ENCODE data around the gene NDOR1.

NDOR1 gene

DNA sequence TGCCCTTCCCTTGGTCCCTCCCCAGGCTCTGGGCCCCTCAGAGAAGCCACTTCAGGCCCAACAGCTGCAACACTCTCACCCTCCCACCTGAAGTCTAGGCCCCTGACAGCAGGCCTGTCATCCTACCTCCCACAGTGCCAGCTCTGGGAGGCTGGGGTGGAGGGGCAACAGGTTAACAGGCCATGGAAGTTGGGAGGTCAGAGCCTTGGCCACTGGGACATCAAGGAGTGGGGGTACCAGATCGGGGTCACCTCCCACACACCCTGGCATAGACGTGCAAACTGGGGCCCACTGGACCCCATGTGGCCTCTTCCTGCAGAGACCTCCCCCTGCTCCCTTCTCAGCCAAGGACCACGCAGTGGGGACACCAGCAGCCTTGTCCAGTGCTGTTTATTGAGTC, 14.3 kb upstream of the NDOR1 start:
- ChIA-PET CTCF (interaction anchor here (0.6 to 4.5 kb wide), 4 partner anchors 19 to 45 kb away, joined by 3 to 37 read pairs (median 13); partner anchors contain the start of gene RNF224), POLR2A (ENCODE audit: low non-redundant PET) (interaction anchor here (0.6 kb wide), 1 partner anchor 36 kb away, joined by 6 read pairs; the partner anchor contains the start of gene RNF224)
- DNase-seq (ENCODE audit: low spot score): no peak
- H3K27ac ChIP-seq: peak overlapping the region; percentile 99
- TF ChIP-seq, protein P1, sequence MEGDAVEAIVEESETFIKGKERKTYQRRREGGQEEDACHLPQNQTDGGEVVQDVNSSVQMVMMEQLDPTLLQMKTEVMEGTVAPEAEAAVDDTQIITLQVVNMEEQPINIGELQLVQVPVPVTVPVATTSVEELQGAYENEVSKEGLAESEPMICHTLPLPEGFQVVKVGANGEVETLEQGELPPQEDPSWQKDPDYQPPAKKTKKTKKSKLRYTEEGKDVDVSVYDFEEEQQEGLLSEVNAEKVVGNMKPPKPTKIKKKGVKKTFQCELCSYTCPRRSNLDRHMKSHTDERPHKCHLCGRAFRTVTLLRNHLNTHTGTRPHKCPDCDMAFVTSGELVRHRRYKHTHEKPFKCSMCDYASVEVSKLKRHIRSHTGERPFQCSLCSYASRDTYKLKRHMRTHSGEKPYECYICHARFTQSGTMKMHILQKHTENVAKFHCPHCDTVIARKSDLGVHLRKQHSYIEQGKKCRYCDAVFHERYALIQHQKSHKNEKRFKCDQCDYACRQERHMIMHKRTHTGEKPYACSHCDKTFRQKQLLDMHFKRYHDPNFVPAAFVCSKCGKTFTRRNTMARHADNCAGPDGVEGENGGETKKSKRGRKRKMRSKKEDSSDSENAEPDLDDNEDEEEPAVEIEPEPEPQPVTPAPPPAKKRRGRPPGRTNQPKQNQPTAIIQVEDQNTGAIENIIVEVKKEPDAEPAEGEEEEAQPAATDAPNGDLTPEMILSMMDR (conservative IDR thresholded peaks at IDR 0.05; ENCODE audit: low read depth): no peak

DNA sequence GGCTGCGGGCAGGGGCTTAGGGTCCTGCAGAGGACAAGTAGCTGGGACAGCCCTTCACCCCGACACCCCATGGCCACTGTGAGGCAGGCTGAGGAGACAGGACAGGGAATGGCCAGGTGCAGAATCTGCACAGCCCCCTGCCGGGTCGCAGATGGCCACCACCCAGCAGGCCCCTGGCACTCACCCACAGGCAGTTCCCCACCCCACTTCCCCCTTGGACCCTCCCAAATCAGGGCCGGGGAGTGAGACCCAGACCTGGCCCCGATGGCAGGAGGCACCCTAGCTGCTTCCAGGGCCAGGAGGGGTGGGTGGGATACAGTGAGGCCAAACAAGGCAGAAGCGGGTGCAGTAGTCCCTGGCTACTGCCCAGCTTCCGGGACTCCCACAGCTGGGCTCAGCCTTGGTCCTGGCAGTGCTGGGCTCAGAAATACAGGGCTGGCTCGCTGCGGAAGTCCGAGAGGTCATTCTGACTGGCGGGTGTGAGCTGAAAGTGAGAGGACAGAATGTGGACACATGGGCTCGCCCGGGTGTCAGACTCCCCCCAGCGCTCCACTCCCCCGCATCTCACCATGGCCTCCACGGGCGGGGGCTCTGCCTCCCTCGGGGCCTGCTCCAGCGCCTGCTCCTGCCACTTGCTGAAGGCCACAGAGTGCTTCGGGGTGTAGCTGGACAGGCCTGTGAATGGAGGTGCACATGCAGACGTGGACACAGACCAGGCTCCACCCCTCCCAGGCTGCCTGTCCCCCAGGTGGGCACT, 13.6 kb upstream of the NDOR1 start:
- DNase-seq (ENCODE audit: low spot score): no peak
- peak overlapping the region; percentile 99 for H3K27ac ChIP-seq
- TF ChIP-seq, protein P1 (conservative IDR thresholded peaks at IDR 0.05; ENCODE audit: low read depth): no peak
- ChIA-PET CTCF (interaction anchor here (0.5 to 3.4 kb wide), 5 partner anchors 24 to 118 kb away, joined by 3 to 22 read pairs (median 5); no protein-coding TSS in a partner anchor), POLR2A (ENCODE audit: low non-redundant PET) (interaction anchor here (0.6 kb wide), 1 partner anchor 35 kb away, joined by 6 read pairs; the partner anchor contains the start of gene RNF224)

DNA sequence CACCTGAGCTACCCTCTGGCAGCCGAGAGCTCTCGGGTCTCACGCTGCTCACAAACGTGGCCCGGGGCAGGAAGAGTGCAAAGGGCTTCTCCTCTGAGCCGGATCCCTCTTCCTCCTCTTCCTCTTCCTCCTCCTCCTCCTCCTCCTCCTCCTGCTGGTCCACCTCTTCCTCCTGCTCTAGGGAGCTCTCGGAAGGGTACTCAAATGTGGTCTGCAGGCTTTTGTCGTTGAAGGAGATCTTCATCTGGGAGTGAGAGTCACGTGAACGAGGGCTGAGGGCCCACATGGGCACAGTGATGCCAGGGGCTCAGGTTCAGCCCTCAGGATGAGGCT, 13.1 kb upstream of the NDOR1 start:
- POLR2A ChIA-PET (ENCODE audit: low non-redundant PET): no interaction called here
- CTCF ChIA-PET: interaction anchor here (0.5 to 2.2 kb wide), 7 partner anchors 16 to 118 kb away, joined by 3 to 12 read pairs (median 4); partner anchors contain the start of gene RNF224
- TF ChIP-seq, protein P1 (conservative IDR thresholded peaks at IDR 0.05; ENCODE audit: low read depth): no peak
- H3K27ac ChIP-seq: peak overlapping the region; percentile 99
- no peak for DNase-seq (ENCODE audit: low spot score)

GRCh38 chr9:137192859-137193258, 12.6 kb upstream of the NDOR1 start:
- no peak for DNase-seq (ENCODE audit: low spot score)
- H3K27ac ChIP-seq: peak overlapping the region; percentile 99
- POLR2A ChIA-PET (ENCODE audit: low non-redundant PET): no interaction called here
- TF ChIP-seq, protein P1 (conservative IDR thresholded peaks at IDR 0.05; ENCODE audit: low read depth): no peak
- CTCF ChIA-PET: interaction anchor here (0.6 to 2.2 kb wide), 7 partner anchors 16 to 147 kb away, joined by 3 to 12 read pairs (median 5); partner anchors contain the start of genes NPDC1 and RNF224

DNA sequence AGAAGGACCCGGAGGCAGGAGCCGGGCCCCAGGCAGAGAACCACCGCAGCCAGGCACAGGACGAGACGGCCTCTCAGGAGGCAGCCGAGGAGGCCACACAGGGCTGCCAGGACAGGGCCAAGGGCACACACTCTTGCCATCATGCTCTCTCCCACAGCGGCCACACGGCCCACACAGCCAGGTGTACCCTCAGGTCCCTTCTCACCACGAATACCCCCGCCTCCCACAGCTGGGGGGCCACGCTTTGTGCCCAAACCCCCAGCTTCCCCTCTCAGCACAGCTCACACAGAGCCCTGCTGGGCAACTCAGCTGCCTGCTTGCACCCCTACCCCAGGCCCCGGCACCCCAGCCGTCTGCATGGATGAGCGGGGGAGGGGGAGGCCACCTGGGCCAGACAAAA, 11.7 kb upstream of the NDOR1 start:
- ChIA-PET POLR2A (ENCODE audit: low non-redundant PET) (no interaction called here), CTCF (interaction anchor here (0.7 to 2.2 kb wide), 6 partner anchors 17 to 148 kb away, joined by 3 to 12 read pairs (median 4); partner anchors contain the start of genes NPDC1 and RNF224)
- TF ChIP-seq, protein P1 (conservative IDR thresholded peaks at IDR 0.05; ENCODE audit: low read depth): no peak
- DNase-seq (ENCODE audit: low spot score): no peak
- peak overlapping the region; percentile 99 for H3K27ac ChIP-seq

DNA sequence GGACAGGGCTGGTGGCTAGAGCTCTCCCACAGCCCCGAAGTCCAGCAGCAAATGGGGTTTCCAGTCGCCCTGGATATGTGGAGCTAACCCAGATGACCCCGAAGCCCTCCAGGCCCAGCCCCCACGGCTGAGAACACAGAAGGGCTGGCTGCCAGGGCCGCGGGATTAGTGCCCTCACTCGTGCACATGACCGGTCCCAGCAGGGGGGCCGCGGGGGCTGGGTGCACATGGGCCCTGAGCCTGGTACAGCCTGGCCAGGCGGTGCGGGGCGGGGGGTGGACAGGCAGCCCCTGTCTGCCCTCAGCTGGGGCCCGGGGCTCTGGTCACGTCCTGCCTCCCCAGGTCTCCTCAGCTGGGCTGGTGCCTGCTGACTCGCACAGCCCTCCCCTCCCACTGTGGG, 11.1 kb upstream of the NDOR1 start:
- ChIA-PET CTCF (interaction anchor here (0.8 to 1.5 kb wide), 4 partner anchors 18 to 74 kb away, joined by 3 to 7 read pairs (median 4); partner anchors contain the start of gene RNF224), POLR2A (ENCODE audit: low non-redundant PET) (interaction anchor here (0.7 to 1.3 kb wide), 5 partner anchors 11 to 107 kb away, joined by 3 read pairs; partner anchors contain the start of genes NDOR1, RNF208 and TMEM203)
- TF ChIP-seq, protein P1 (conservative IDR thresholded peaks at IDR 0.05; ENCODE audit: low read depth): no peak
- DNase-seq (ENCODE audit: low spot score): no peak
- H3K27ac ChIP-seq: peak overlapping the region; percentile 99
